NCI-H2029 treated with DMSO at 0.1 percent for 48 hours (cell line): ENCODE data around the gene KLK12.

ENCODE experiments used
- DNase-seq: peaks from one replicate; lab custom pipeline; 2025; lab: John Stamatoyannopoulos, UW

Gene KLK12

GRCh38 chr19:50981587-50982146, 53.1 kb downstream of the KLK12 start:
- DNase-seq, result no peak

- DNase-seq, result no peak
These were observed 54.6 kb downstream of the KLK12 start for GRCh38 chr19:50980208-50980607.

GRCh38 chr19:50979758-50980157, 55.0 kb downstream of the KLK12 start:
- DNase-seq, result no peak
